Suppressor macrophage treated with lipopolysaccharide for 1 hour (primary cell): Measurements from ENCODE around the gene ADRA1B.
"Not testable (repeated sequence)": the region's sequence is repeated elsewhere in the genome, so short reads cannot be mapped to it uniquely, and the experiment has no call there.

Experiments
- DNase-seq, 3 donors: peaks; one replicate each; pipeline ENCODE4 v3.0.0-alpha.2; 2020 to 2022

ADRA1B gene

GRCh38 chr5:159971931-159972461 is 55.7 kb downstream of the ADRA1B start:
- DNase-seq, result peak in 2 of 3 donors; percentile 13 to 38

DNA sequence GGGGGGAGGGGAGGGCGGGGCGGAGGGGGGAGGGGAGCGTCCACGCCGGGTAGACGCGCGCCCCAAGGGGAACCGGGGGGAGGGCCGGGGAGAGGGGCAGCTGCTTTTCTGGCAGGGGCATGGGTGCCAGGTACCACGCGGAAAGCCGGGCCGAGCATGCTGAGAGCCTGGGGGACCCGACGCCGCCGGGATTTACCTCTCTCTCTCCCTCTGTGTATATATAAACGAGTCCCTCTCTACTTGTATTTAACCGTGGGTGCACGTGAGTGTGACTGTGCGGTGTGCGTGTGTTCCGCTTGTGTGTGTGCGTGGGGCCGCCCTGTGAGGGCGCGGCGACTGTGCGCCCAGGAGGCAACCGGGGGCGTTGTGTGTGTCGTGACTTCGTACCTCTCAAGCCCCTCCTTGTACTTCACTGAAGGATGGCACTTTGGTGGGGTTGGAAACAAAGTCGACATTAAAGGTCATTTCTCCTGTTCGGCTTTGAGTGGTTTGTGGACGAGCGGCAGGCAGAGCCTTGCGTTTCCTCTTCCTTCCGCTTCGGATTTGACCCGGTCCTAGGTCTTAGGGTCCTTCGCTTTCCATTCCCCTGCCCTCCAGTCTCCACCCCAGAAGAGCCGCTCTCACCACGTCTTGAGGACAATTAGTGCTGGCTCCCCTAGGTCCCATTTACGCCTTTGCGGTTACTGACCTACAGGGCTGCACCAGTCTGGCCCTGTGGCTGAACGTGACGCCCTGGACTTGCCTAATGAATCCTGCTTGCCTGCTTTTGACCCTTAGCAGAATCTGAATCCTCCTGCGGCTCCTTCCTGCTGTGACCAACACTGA is 56.5 kb downstream of the ADRA1B start:
- DNase-seq, result peak in 2 of 3 donors; percentile 34 to 37

DNA sequence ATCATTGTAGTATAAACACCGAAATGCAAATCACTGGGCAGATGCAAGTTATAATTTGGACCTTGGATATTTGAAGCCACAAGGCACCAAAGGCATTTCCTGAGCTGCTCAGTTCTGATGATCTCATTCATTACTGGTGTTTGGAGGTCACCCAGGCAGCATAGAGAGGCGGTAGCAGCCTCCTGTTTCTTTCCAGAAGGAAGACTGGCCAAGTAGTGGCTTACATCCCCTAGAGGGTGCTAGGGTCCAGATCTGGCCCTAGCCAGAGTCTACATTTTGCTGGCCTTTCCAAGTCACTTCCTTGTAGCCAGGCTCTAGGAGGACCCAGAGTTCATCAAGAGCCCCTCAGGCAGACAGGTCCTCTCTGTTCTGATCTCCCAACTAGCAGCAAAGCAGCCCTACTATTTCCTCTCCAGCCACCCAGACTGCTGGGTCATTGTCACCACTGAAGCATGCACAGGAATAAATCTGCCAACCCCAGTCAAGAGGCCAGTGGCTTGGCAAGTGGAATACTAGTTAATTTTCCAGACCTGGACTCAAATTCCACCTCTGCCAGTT is 59.3 kb downstream of the ADRA1B start:
- peak in 2 of 3 donors; percentile 3 to 9 for DNase-seq

DNA sequence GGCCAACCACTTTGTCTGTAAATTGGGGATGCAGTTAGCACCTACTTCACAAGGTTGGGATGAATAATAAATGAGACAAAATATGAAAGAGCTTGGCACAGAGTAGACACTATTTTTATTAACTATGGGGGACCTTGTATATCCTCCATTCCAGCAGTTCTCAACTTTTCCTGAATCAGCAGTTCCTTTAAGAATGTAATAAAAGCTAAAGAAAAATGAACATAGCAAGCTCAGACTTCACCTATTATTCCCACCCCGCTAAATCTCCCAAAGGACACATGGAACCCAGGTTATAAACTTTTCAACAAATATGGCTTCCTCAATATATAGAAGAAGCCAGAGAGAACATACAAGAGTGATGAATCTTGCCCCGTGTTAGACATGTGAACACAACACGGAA is 60.6 kb downstream of the ADRA1B start:
- no peak for DNase-seq

DNA sequence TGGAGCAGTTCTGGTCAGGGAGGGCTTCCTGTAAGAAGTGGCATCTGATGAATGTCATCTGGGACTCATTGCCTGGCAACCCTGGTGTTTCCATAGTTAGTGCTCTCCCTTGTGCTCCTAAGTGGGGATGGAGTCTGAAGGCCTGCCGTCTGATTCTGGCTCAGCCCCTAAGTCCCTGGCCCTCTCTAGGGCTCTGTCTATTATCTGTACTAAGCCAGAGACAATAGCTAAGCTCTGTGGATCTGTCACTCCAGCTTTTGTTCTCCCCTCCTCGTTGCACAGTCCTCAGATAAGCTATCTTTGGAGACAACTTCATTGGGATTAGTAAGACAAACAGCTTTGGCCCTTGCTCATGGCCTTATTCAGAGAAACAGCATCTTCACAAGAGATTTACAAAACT is 62.1 kb downstream of the ADRA1B start:
- DNase-seq, result no peak

- no peak for DNase-seq
These were observed 66.3 kb downstream of the ADRA1B start for GRCh38 chr5:159982421-159983173.

GRCh38 chr5:159987031-159987674 is 70.9 kb downstream of the ADRA1B start:
- peak; percentile 58 to 82 (median 70) for DNase-seq

DNA sequence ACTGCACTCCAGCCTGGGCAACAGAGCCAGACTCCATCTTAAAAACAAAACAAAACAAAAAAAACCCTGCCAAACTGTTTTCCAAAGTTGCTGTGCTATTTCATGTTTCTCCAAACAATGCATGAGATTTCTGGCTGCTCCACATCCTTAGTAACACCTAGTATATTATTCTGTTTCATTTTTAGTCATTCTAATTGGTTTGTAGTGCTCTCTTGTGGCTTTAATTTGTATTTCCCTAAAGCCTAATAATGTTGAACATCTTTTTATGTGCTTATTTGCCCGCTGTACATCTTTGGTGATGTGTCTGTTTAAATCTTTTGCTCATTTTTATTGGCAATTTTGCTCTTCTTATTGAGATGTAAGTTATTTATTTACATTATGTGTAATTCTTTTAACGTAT is 74.2 kb downstream of the ADRA1B start:
- DNase-seq, result no peak

DNA sequence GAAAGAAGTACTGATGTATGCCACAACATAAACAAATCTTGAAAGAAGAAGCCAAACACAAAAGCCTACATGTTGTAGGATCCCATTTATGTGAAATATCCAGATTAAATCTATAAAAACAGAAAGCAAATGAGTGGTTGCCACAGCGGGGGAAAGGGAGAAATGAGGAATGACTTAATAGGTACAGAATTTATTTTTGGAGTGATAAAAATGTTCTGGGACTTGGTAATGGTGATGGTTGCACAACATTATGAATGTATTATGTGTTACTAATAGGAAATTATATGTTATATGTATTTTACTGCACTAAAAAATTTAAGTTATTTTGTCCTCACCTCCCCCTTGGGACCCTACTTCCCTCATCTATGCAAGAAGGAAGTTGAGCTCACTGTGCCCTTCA is 76.3 kb downstream of the ADRA1B start:
- DNase-seq, result no peak

DNA sequence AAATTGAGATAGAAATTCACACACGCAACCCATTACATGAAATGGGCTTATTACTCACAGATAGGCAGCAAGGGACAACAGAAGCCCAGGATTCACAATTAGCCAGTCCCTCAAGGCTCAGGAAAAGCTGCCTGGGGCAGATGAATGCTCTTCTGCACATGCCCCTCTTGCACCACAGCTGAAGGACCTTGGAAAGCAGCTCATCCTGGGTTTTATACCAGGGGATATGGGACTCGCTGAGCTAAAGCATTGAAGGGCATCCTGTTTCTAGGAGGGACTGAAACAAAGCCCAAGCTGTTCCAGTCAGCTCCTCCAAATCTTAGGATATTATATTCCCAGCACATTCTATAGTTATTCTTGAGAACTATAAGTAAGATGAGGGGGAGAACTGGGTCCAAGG is 76.9 kb downstream of the ADRA1B start:
- no peak for DNase-seq

DNA sequence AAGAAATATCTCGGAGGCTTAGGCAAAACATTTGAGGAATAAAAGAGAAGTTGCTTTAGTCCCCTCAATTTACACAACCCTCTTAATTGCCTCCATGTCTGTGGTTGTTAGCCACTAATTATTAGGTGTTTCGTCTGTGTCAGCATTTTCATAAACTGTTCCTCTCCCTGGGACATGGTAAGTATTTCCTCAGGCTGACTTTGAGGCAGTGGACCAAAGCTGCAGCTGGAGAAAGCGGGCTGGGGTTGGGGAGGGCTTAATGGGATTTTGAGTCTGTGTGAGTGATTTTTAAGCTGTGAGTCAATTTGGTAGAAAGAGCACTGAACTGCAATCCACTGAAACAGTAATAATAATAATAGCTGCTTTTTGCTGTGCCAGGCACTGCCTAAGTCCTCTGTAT is 79.6 kb downstream of the ADRA1B start:
- DNase-seq, result no peak

DNA sequence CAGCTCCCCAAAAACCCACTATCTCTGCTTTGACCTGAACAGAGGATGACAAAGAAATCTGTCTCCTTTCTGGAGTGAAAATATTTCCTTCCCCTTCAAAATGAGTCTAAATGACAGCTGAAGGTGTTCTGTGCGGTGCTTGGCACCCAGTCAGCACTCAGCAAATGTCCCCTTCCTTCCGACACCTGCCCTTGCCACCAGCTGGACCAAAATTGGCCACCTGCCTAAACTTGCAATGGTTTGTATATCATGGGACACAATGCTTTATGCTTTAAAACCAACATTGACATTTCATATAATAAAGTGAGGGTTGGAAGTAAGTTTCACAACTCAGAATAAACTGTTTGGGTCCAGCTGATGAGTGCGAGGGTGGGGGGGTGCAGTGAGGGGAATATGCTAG is 85.2 kb downstream of the ADRA1B start:
- DNase-seq, result no peak

DNA sequence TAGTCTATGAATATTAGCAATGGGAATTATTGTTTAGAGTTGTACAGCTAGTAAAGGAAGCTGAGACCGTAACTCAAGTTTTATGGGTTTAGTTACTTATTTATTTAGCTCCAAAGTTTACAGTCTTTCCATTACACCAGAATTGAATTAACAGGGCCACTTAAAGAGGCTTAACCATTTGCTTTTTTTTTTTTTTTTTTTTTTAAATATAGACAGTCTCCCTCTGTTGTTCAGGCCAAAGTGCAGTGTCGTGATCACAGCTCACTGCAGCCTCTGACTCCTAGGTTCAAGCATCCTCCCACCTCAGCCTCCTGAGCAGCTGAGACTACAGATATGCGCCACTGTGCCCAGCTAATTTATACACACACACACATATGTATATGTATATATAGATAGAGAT is 91.2 kb downstream of the ADRA1B start:
- no peak for DNase-seq

DNA sequence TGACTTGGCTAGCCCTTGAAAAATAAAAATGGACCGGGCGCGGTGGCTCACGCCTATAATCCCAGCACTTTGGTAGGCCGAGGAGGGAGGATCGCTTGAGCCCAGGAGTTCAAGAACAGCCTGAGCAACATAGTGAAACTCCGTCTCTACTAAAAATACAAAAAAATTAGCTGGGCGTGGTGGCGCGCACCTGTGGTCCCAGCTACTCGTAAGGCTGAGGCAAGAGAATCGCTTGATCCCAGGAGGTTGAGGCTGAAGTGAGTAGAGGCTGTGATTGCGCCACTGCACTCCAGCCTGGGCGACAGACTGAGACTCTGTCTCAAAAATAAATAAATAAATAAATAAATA is 92.2 kb downstream of the ADRA1B start:
- not testable (repeated sequence) for DNase-seq

- DNase-seq, result peak; percentile 97 to 100 (median 100)
These were observed 92.8 kb downstream of the ADRA1B start, which contains the start of gene TTC1 for GRCh38 chr5:160008877-160009590. TSS of gene TTC1 (plus strand) at chr5:160009139. CDS start at chr5:160010529, 1,390 bp downstream.

GRCh38 chr5:160009591-160009989 is 93.3 kb downstream of the ADRA1B start:
- DNase-seq, result peak; percentile 13 to 44 (median 39)

DNA sequence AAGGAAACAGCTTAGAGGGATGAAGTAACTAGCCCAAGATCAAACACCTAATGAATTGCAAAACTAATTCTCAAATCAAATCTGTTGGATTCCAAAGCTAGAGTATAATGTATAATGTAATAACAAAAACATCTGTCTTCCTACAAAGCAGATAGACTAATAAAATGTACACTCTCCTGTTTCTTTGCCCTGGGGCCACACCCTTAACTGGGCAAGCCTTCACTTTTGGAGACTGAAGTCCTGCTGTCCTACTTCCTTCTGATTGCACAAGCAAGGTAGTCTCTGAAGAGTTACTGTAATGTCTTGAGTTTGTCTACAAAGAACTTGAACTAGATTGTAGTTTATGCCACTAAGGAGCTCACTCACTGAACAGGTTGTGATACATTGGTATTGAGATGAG is 95.2 kb downstream of the ADRA1B start:
- DNase-seq, result peak in 1 of 3 donors; percentile 3

GRCh38 chr5:160014197-160014596 is 97.9 kb downstream of the ADRA1B start:
- DNase-seq, result not testable (repeated sequence)

GRCh38 chr5:160018945-160019625 is 102.8 kb downstream of the ADRA1B start:
- no peak for DNase-seq

- DNase-seq, result no peak
These were observed 104.0 kb downstream of the ADRA1B start for GRCh38 chr5:160020266-160020770.

GRCh38 chr5:160020964-160021363 is 104.7 kb downstream of the ADRA1B start:
- DNase-seq, result no peak
